HCT116 (cell line): ENCODE data around the gene UTP14A. TPM values are rescaled to one million over a fixed set of nuclear protein-coding genes. Genes with fewer than 3 reads are reported as not detected.

Source experiments
- ATAC-seq: fragments of 200-7000 bp; cut with Tn5 transposase; 2 replicates; pipeline ENCODE4 v1.9.1; 2020; ENCODE audit warnings: mild to moderate bottlenecking, moderate library complexity
- BruUV-seq: library from RNA; stranded (reverse); fragments of 400-500 nt; replicated peaks from 2 replicates; lab custom pipeline; 2021; lab: Mats Ljungman, UMichigan
- CTCF ChIA-PET: fragments of 300-600 bp; sonication (Branson Sonifier 250); formaldehyde crosslinking; loops from one replicate; lab custom pipeline; 2021; ENCODE audit warnings: antibody characterized with exemption; lab: Charles Lee
- POLR2A ChIA-PET: fragments of 300-600, 350-600 bp; sonication (Branson Sonifier 250); formaldehyde crosslinking; loops from one replicate; lab custom pipeline; 2021; ENCODE audit warnings: antibody characterized with exemption; lab: Charles Lee
- RAD21 ChIA-PET, 2 experiments: fragments of 300-600 bp; sonication (Branson Sonifier 250); formaldehyde crosslinking; loops; one replicate each; lab custom pipeline; 2023; ENCODE audit warnings: low total read pairs in 2 of 2; ENCODE audit not compliant: uncharacterized antibody in 2 of 2, unreplicated experiment in 2 of 2, low non-redundant PET in 1 of 2; lab: Charles Lee
- DNase-seq: peaks from one replicate; pipeline ENCODE4 v3.0.0-alpha.2; 2010; ENCODE audit warnings: low read depth, low spot score
- H2AFZ ChIP-seq: fragments of 200-600 bp; shearing (Covaris generic), sonication (generic); 2 replicates; pipeline ENCODE4 v1.6.1; 2017; ENCODE audit warnings: low read depth, mixed run types, mixed read lengths, antibody characterized with exemption, low read length; ENCODE audit not compliant: poor library complexity, severe bottlenecking
- H3K27ac ChIP-seq: 2 replicates; pipeline ENCODE4 v1.5.1; 2012; ENCODE audit warnings: low read depth, low read length
- H3K27me3 ChIP-seq: fragments of 200-600 bp; sonication (generic); 2 replicates; pipeline ENCODE4 v1.6.1; 2016; ENCODE audit warnings: mixed run types, low read length, mixed read lengths; ENCODE audit not compliant: insufficient read depth
- H3K36me3 ChIP-seq, 2 experiments: fragments of 200-500 bp in 1 of 2; fragments of 200-600 bp in 1 of 2; sonication (Bioruptor generic) in 1 of 2; sonication (generic) in 1 of 2; 2 replicates each; pipeline versions ENCODE4 v1.5.1 to v1.6.1; 2014 to 2016; ENCODE audit warnings: low read length in 2 of 2, inconsistent platforms in 1 of 2, mixed read lengths in 1 of 2, mixed run types in 1 of 2; ENCODE audit not compliant: insufficient read depth in 2 of 2, control insufficient read depth in 1 of 2
- H3K4me1 ChIP-seq, 2 experiments: fragments of 200-600 bp in 1 of 2; sonication (generic) in 1 of 2; 2 replicates each; pipeline versions ENCODE4 v1.5.1 to v1.6.1; 2012 to 2017; ENCODE audit warnings: low read length in 2 of 2, inconsistent platforms in 1 of 2, mild to moderate bottlenecking in 1 of 2, mixed read lengths in 1 of 2, mixed run types in 1 of 2, moderate library complexity in 1 of 2; ENCODE audit not compliant: insufficient read depth in 2 of 2, control insufficient read depth in 1 of 2
- H3K4me2 ChIP-seq: fragments of 200-600 bp; sonication (generic); 2 replicates; pipeline ENCODE4 v1.6.1; 2017; ENCODE audit warnings: mixed run types, low read length, mixed read lengths
- H3K4me3 ChIP-seq, 2 experiments: fragments of 200-600 bp in 1 of 2; sonication (generic) in 1 of 2; replicated peaks in 1 of 2; 2 replicates each; pipeline ENCODE4 v1.5.1; 2011 to 2016; ENCODE audit warnings: low read length in 2 of 2, control low read depth in 1 of 2, low read depth in 1 of 2, mild to moderate bottlenecking in 1 of 2, mixed read lengths in 1 of 2, mixed run types in 1 of 2
- H3K79me2 ChIP-seq: fragments of 200-600 bp; sonication (generic); 2 replicates; pipeline ENCODE4 v1.6.1; 2017; ENCODE audit warnings: mild to moderate bottlenecking, mixed run types, low read length, moderate library complexity, mixed read lengths; ENCODE audit not compliant: insufficient read depth
- H3K9ac ChIP-seq: fragments of 200-600 bp; sonication (generic); 2 replicates; pipeline ENCODE4 v1.6.1; 2016; ENCODE audit warnings: low read length, mixed read lengths
- H3K9me2 ChIP-seq: fragments of 200-600 bp; sonication (generic), shearing (Covaris generic); 2 replicates; pipeline ENCODE4 v1.6.1; 2017; ENCODE audit warnings: mixed run types, mild to moderate bottlenecking, moderate library complexity; ENCODE audit not compliant: insufficient read depth
- H3K9me3 ChIP-seq, 2 experiments: fragments of 200-500 bp in 1 of 2; fragments of 200-600 bp in 1 of 2; sonication (Bioruptor generic) in 1 of 2; sonication (generic) in 1 of 2; 2 replicates each; pipeline ENCODE4 v1.6.1; 2014 to 2017; ENCODE audit warnings: low read length in 2 of 2, mixed read lengths in 2 of 2, inconsistent platforms in 1 of 2, low read depth in 1 of 2, mild to moderate bottlenecking in 1 of 2, mixed run types in 1 of 2, moderate library complexity in 1 of 2; ENCODE audit not compliant: control insufficient read depth in 1 of 2, insufficient read depth in 1 of 2
- H4K20me1 ChIP-seq: fragments of 200-600 bp; sonication (generic), shearing (Covaris generic); 2 replicates; pipeline ENCODE4 v1.6.1; 2017; ENCODE audit warnings: mixed run types, mild to moderate bottlenecking, moderate library complexity; ENCODE audit not compliant: insufficient read depth
- CBX3 ChIP-seq: IDR thresholded peaks from 2 replicates; pipeline ENCODE4 v1.6.1; 2012; ENCODE audit warnings: low read depth
- CEBPB ChIP-seq: IDR thresholded peaks from 2 replicates; pipeline ENCODE4 v1.6.1; 2012; ENCODE audit warnings: low read depth
- EGR1 ChIP-seq: IDR thresholded peaks from 2 replicates; pipeline ENCODE4 v1.6.1; 2012; ENCODE audit warnings: low read depth
- EZH2phosphoT487 ChIP-seq: fragments of 200-600 bp; IDR thresholded peaks from 2 replicates; pipeline ENCODE4 v1.6.1; 2018; ENCODE audit warnings: antibody characterized with exemption, borderline replicate concordance
- FOSL1 ChIP-seq: IDR thresholded peaks from 2 replicates; pipeline ENCODE4 v1.6.1; 2012; ENCODE audit warnings: low read depth
- POLR2AphosphoS5 ChIP-seq: IDR thresholded peaks from 2 replicates; pipeline ENCODE4 v1.6.1; 2011; ENCODE audit warnings: mild to moderate bottlenecking, low read depth, low read length, moderate library complexity
- SIN3A ChIP-seq: IDR thresholded peaks from 2 replicates; pipeline ENCODE4 v1.6.1; 2012; ENCODE audit warnings: low read depth
- SP1 ChIP-seq: IDR thresholded peaks from 2 replicates; pipeline ENCODE4 v1.6.1; 2012; ENCODE audit warnings: low read depth
- SRF ChIP-seq: IDR thresholded peaks from 2 replicates; pipeline ENCODE4 v1.6.1; 2012; ENCODE audit warnings: low read depth
- TCF7L2 ChIP-seq: IDR thresholded peaks from 2 replicates; pipeline ENCODE4 v1.7.0; 2011; ENCODE audit warnings: borderline replicate concordance, inconsistent platforms; ENCODE audit not compliant: insufficient read depth, insufficient read length; ENCODE audit errors: extremely low read depth
- YY1 ChIP-seq: IDR thresholded peaks from 2 replicates; pipeline ENCODE4 v1.6.1; 2011; ENCODE audit warnings: low read length, low read depth, moderate library complexity, mild to moderate bottlenecking; ENCODE audit not compliant: insufficient replicate concordance; ENCODE audit errors: extremely low read depth
- ZNF274 ChIP-seq: fragments of 200-500 bp; sonication (Bioruptor generic); IDR thresholded peaks from 2 replicates; pipeline ENCODE4 v1.6.1; 2014; ENCODE audit warnings: mild to moderate bottlenecking, low read depth, low read length, inconsistent platforms
- intact Hi-C: fragments of 100-400 bp; cut with micrococcal nuclease; formaldehyde crosslinking; loops from 2 replicates; pipeline ENCODE4 v1.10.0; 2022
- total RNA-seq: library from RNA; stranded (reverse); gene quantifications from one replicate; pipeline ENCODE4 v1.2.1, GENCODE V29; 2021; ENCODE audit not compliant: unreplicated experiment
- TF ChIP-seq, protein P1 (sequence below): IDR thresholded peaks from 2 replicates; pipeline ENCODE4 v1.6.1; 2012
- TF ChIP-seq, protein P2 (sequence below), 3 experiments: fragments of 200-600 bp in 1 of 3; sonication (generic) in 1 of 3; IDR thresholded peaks in 2 of 3; conservative IDR thresholded peaks in 1 of 3; 2 replicates each; pipeline ENCODE4 v1.5.1; 2012 to 2017; ENCODE audit warnings: low read depth in 2 of 3, low read length in 2 of 3, antibody characterized with exemption in 1 of 3, borderline replicate concordance in 1 of 3, control low read depth in 1 of 3, mild to moderate bottlenecking in 1 of 3, mixed read lengths in 1 of 3, mixed run types in 1 of 3, moderate library complexity in 1 of 3; ENCODE audit not compliant: insufficient read depth in 1 of 3
- TF ChIP-seq, protein P3 (sequence below): IDR thresholded peaks from 2 replicates; pipeline ENCODE4 v1.6.1; 2011; ENCODE audit warnings: mild to moderate bottlenecking, low read length, moderate library complexity; ENCODE audit not compliant: insufficient replicate concordance; ENCODE audit errors: extremely low read depth

Gene UTP14A
- total RNA-seq, 1 experiment from 2014 or later: 28.3 TPM

GRCh38 chrX:129945131-129945530, 39.2 kb downstream of the UTP14A start:
- no peak overlapping the region for H3K4me3 ChIP-seq
- ChIA-PET CTCF (no interaction called here), RAD21 (no interaction called here), POLR2A (no interaction called here)
- H3K4me1 ChIP-seq: no peaks in the 10 kb centered on the region
- BruUV-seq: no TSS peak
- H3K79me2 ChIP-seq: no peaks in the 10 kb centered on the region
- no peaks in the 10 kb centered on the region for H3K9me3 ChIP-seq
- intact Hi-C loops: no loop called here
- no peaks in the 10 kb centered on the region for H3K36me3 ChIP-seq
- no peaks in the 10 kb centered on the region for H3K27me3 ChIP-seq
- ATAC-seq: no peak
- H2AFZ ChIP-seq: no peak overlapping the region
- DNase-seq: no peak
- no peaks in the 10 kb centered on the region for H4K20me1 ChIP-seq
- no peak overlapping the region for H3K4me2 ChIP-seq
- no peak overlapping the region for H3K9ac ChIP-seq
- no peak overlapping the region for H3K27ac ChIP-seq
- H3K9me2 ChIP-seq: no peaks in the 10 kb centered on the region
- TF ChIP-seq POLR2AphosphoS5 (no peak), EGR1 (no peak), SP1 (no peak), EZH2phosphoT487 (no peak), YY1 (no peak), TCF7L2 (no peak), SRF (no peak), CEBPB (no peak), CBX3 (no peak), ZNF274 (no peak), FOSL1 (no peak), SIN3A (no peak)
- TF ChIP-seq, protein P1, sequence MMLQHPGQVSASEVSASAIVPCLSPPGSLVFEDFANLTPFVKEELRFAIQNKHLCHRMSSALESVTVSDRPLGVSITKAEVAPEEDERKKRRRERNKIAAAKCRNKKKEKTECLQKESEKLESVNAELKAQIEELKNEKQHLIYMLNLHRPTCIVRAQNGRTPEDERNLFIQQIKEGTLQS: no peak
- TF ChIP-seq, protein P2, sequence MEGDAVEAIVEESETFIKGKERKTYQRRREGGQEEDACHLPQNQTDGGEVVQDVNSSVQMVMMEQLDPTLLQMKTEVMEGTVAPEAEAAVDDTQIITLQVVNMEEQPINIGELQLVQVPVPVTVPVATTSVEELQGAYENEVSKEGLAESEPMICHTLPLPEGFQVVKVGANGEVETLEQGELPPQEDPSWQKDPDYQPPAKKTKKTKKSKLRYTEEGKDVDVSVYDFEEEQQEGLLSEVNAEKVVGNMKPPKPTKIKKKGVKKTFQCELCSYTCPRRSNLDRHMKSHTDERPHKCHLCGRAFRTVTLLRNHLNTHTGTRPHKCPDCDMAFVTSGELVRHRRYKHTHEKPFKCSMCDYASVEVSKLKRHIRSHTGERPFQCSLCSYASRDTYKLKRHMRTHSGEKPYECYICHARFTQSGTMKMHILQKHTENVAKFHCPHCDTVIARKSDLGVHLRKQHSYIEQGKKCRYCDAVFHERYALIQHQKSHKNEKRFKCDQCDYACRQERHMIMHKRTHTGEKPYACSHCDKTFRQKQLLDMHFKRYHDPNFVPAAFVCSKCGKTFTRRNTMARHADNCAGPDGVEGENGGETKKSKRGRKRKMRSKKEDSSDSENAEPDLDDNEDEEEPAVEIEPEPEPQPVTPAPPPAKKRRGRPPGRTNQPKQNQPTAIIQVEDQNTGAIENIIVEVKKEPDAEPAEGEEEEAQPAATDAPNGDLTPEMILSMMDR (IDR thresholded peaks at IDR 0.05 in 2 of 3, conservative IDR thresholded peaks at IDR 0.05 in 1 of 3; ENCODE audit: borderline replicate concordance in 1 of 3, insufficient read depth in 1 of 3, low read depth in 2 of 3, low read length in 2 of 3): no peak
- TF ChIP-seq, protein P3, sequence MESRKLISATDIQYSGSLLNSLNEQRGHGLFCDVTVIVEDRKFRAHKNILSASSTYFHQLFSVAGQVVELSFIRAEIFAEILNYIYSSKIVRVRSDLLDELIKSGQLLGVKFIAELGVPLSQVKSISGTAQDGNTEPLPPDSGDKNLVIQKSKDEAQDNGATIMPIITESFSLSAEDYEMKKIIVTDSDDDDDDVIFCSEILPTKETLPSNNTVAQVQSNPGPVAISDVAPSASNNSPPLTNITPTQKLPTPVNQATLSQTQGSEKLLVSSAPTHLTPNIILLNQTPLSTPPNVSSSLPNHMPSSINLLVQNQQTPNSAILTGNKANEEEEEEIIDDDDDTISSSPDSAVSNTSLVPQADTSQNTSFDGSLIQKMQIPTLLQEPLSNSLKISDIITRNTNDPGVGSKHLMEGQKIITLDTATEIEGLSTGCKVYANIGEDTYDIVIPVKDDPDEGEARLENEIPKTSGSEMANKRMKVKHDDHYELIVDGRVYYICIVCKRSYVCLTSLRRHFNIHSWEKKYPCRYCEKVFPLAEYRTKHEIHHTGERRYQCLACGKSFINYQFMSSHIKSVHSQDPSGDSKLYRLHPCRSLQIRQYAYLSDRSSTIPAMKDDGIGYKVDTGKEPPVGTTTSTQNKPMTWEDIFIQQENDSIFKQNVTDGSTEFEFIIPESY: no peak
